GM12878 (cell line): Measurements from ENCODE around the gene KDM2A. TPM values are rescaled to one million over a fixed set of nuclear protein-coding genes. Genes with fewer than 3 reads are reported as not detected.

ENCODE experiments used
- ATAC-seq: fragments of 200-7000 bp; cut with Tn5 transposase; 3 replicates; pipeline ENCODE4 v1.9.1; 2020; ENCODE audit warnings: mild to moderate bottlenecking, moderate library complexity
- BruUV-seq: library from RNA; stranded (reverse); fragments of 400-500 nt; replicated peaks from 2 replicates; lab custom pipeline; 2021; lab: Mats Ljungman, UMichigan
- CTCF ChIA-PET: fragments of 300-600 bp; sonication (Branson Sonifier 250); formaldehyde crosslinking; extraction: SDS; loops from one replicate; lab custom pipeline; 2021; ENCODE audit warnings: inconsistent platforms; lab: Yijun Ruan, JAX
- POLR2A ChIA-PET: fragments of 350-600 bp; formaldehyde crosslinking; extraction: SDS; loops from one replicate; lab custom pipeline; 2021; ENCODE audit warnings: inconsistent platforms; lab: Charles Lee
- RAD21 ChIA-PET: fragments of 300-600 bp; sonication (Branson Sonifier 250); formaldehyde crosslinking; loops from one replicate; lab custom pipeline; 2023; ENCODE audit warnings: antibody characterized with exemption; ENCODE audit not compliant: unreplicated experiment; lab: Charles Lee
- SMC1A ChIA-PET: fragments of 300-600 bp; sonication (Branson Sonifier 250); formaldehyde crosslinking; loops from one replicate; lab custom pipeline; 2023; ENCODE audit not compliant: unreplicated experiment, uncharacterized antibody; lab: Charles Lee
- DNase-seq: peaks from one replicate; pipeline ENCODE4 v3.0.0-alpha.2; 2011; ENCODE audit warnings: low read depth, low spot score
- FAIRE-seq: peaks from 3 replicates; lab custom pipeline; 2011; peaks lifted over from hg19 to GRCh38; lab: Jason Lieb, UNC
- H2AFZ ChIP-seq: 2 replicates; pipeline ENCODE4 v1.6.0; 2011; ENCODE audit warnings: low read depth, low read length, control low read depth; ENCODE audit not compliant: control insufficient read depth
- H3K27ac ChIP-seq: 2 replicates; pipeline ENCODE4 v1.5.1; 2011; ENCODE audit warnings: control low read depth; ENCODE audit not compliant: control insufficient read depth, insufficient read depth
- H3K27me3 ChIP-seq, 2 experiments: replicated peaks in 1 of 2; 2 replicates each; pipeline versions ENCODE4 v1.6.0 to v1.6.1; 2011; ENCODE audit warnings: low read length in 1 of 2; ENCODE audit not compliant: control insufficient read depth in 2 of 2, insufficient read depth in 2 of 2
- H3K36me3 ChIP-seq, 2 experiments: 2 replicates each; pipeline ENCODE4 v1.5.1; 2011; ENCODE audit warnings: low read length in 1 of 2; ENCODE audit not compliant: control insufficient read depth in 2 of 2, insufficient read depth in 2 of 2
- H3K4me1 ChIP-seq: 2 replicates; pipeline ENCODE4 v1.6.1; 2011; ENCODE audit warnings: mild to moderate bottlenecking, low read length, moderate library complexity, mixed read lengths; ENCODE audit not compliant: control insufficient read depth, insufficient read depth
- H3K4me2 ChIP-seq: 2 replicates; pipeline ENCODE4 v1.6.0; 2011; ENCODE audit warnings: control low read depth; ENCODE audit not compliant: control insufficient read depth, insufficient read depth
- H3K4me3 ChIP-seq: fragments of 200-600 bp; sonication (generic); 2 replicates; pipeline ENCODE4 v1.5.1; 2016
- H3K79me2 ChIP-seq: 2 replicates; pipeline ENCODE4 v1.6.0; 2011; ENCODE audit warnings: low read length; ENCODE audit not compliant: control insufficient read depth, insufficient read depth
- H3K9ac ChIP-seq: 2 replicates; pipeline ENCODE4 v1.8.0; 2011; ENCODE audit warnings: low read length, control low read depth, mixed read lengths; ENCODE audit not compliant: control insufficient read depth, insufficient read depth
- H3K9me3 ChIP-seq: replicated peaks from 3 replicates; pipeline ENCODE4 v1.5.1; 2011; ENCODE audit warnings: mild to moderate bottlenecking, low read length; ENCODE audit not compliant: control insufficient read depth, insufficient read depth
- H4K20me1 ChIP-seq: 2 replicates; pipeline ENCODE4 v1.6.0; 2011; ENCODE audit not compliant: control insufficient read depth, insufficient read depth
- BACH1 ChIP-seq: fragments of 450-650 bp; IDR thresholded peaks from 2 replicates; pipeline ENCODE4 v1.6.1; 2017; ENCODE audit warnings: mild to moderate bottlenecking, borderline replicate concordance
- BCL3 ChIP-seq: IDR thresholded peaks from 2 replicates; pipeline ENCODE4 v1.6.1; 2011; ENCODE audit warnings: borderline replicate concordance, low read depth, mild to moderate bottlenecking, moderate library complexity, low read length; ENCODE audit not compliant: insufficient read depth, poor library complexity, severe bottlenecking
- HDAC6 ChIP-seq: fragments of 200-600 bp; sonication (generic); IDR thresholded peaks from one replicate; pipeline ENCODE4 v1.8.0; 2017; ENCODE audit warnings: antibody characterized with exemption; ENCODE audit not compliant: unreplicated experiment
- POLR2A ChIP-seq: IDR thresholded peaks from 2 replicates; pipeline ENCODE4 v1.6.1; 2011; ENCODE audit warnings: low read depth, mild to moderate bottlenecking, low read length
- SMARCA5 ChIP-seq: fragments of 450-650 bp; IDR thresholded peaks from 2 replicates; pipeline ENCODE4 v1.6.1; 2017; ENCODE audit warnings: mild to moderate bottlenecking
- TAF1 ChIP-seq: IDR thresholded peaks from 2 replicates; pipeline ENCODE4 v1.6.1; 2011; ENCODE audit warnings: mild to moderate bottlenecking, low read depth, low read length, borderline replicate concordance
- ZNF384 ChIP-seq: IDR thresholded peaks from 2 replicates; pipeline ENCODE4 v1.6.1; 2012; ENCODE audit warnings: low read depth, mild to moderate bottlenecking, low read length, improper control_type of control experiment, borderline replicate concordance
- ZNF592 ChIP-seq: fragments of 450-650 bp; IDR thresholded peaks from 2 replicates; pipeline ENCODE4 v1.6.1; 2017; ENCODE audit warnings: mild to moderate bottlenecking, moderate library complexity
- WGBS: methylation state at CpG from one replicate; pipeline ENCODE4 v1.1.6; 2016; ENCODE audit warnings: low lambda C conversion rate; ENCODE audit not compliant: insufficient replicate concordance, insufficient coverage; ENCODE audit errors: missing lambda C conversion rate; 5-methylcytosine and 5-hydroxymethylcytosine counted together
- in situ Hi-C: fragments of 300-500 bp; cut with MboI; formaldehyde crosslinking; loops from 9 replicates; pipeline ENCODE4 v1.14.3; 2018; ENCODE audit warnings: mixed read lengths
- intact Hi-C: fragments of 100-400 bp; cut with micrococcal nuclease; formaldehyde crosslinking; loops from one replicate; pipeline ENCODE4 v1.14.2; 2022; ENCODE audit not compliant: unreplicated experiment
- polyA plus RNA-seq, 11 experiments: library from polyadenylated mRNA; depleted of rRNA in 4 of 11; unstranded in 6 of 11; stranded (reverse) in 5 of 11; fragments of >200 nt; fragmentation: Nextera tagmentation in 4 of 11; fragmentation: Illumina TruSeq in 1 of 11; extraction: Ambion mirVana in 4 of 11; extraction: Trizol in 1 of 11; gene quantifications; 1 replicate in 1 of 11; 2 replicates in 10 of 11; pipeline versions ENCODE4 v1.2.1 to v1.2.3, GENCODE V29; 2011 to 2016; ENCODE audit warnings: inconsistent platforms in 2 of 11, missing spikeins in 2 of 11, low read depth in 1 of 11
- total RNA-seq, 4 experiments: library from RNA; depleted of rRNA in 3 of 4; stranded (reverse); fragments of >200 nt in 3 of 4; fragmentation: Illumina TruSeq in 1 of 4; extraction: Trizol in 1 of 4; gene quantifications; 2 replicates each; pipeline versions ENCODE4 v1.2.1 to v1.2.3, GENCODE V29; 2013 to 2021

KDM2A gene
- total and polyA plus RNA-seq, 10 of the 15 experiments (the other 5 are each of a cell fraction or from before 2014, with no cell fraction given), result 10.5 to 69.3 (median 41.6) TPM

- ChIA-PET RAD21 (no interaction called here), CTCF (no interaction called here), POLR2A (interaction anchor here (1.0 kb wide), 1 partner anchor 153 kb away, joined by 4 read pairs; no protein-coding TSS in a partner anchor), SMC1A (interaction anchor here (0.8 kb wide), 1 partner anchor 10 kb away, joined by 3 read pairs; no protein-coding TSS in a partner anchor)
- FAIRE-seq (no peak), DNase-seq (no peak), ATAC-seq (no peak)
- H3K9ac ChIP-seq, result no peak overlapping the region
- intact Hi-C loops (no loop called here), in situ Hi-C loops (no loop called here)
- H3K9me3 ChIP-seq, result no peaks in the 10 kb centered on the region
- TF ChIP-seq HDAC6 (no peak), POLR2A (peak; percentile 2; the same call in 1 of the 2 replicates), ZNF384 (no peak), BACH1 (no peak), SMARCA5 (no peak), BCL3 (no peak), TAF1 (no peak), ZNF592 (no peak)
- H2AFZ ChIP-seq, result no peak overlapping the region
- no peaks in the 10 kb centered on the region for H4K20me1 ChIP-seq
- no peaks in the 10 kb centered on the region for H3K27me3 ChIP-seq
- no peak overlapping the region for H3K27ac ChIP-seq
- H3K4me2 ChIP-seq, result no peak overlapping the region
- peaks cover 19% of the 10 kb centered on the region for H3K4me1 ChIP-seq
- H3K36me3 ChIP-seq, result peaks cover 29 to 79% of the 10 kb centered on the region in 2 experiments
- no TSS peak for BruUV-seq
- WGBS, result 95% methylated on average over 11 of the region's 11 CpGs
- no peak overlapping the region for H3K4me3 ChIP-seq
- H3K79me2 ChIP-seq, result peaks cover 13% of the 10 kb centered on the region
These were observed 163.9 kb downstream of the KDM2A start for GRCh38 chr11:67282876-67283371.
